Peyer's patch (tissue), 4 donors: ENCODE results near the gene MGRN1. TPM values are rescaled to one million over a fixed set of nuclear protein-coding genes. Genes with fewer than 3 reads are reported as not detected.

Experiments used
- DNase-seq, 3 donors: peaks; one replicate each; pipeline ENCODE4 v3.0.0-alpha.2; 2017 to 2019
- H3K27ac ChIP-seq, 4 donors: fragments of 200-600 bp; sonication (generic); one replicate each; pipeline ENCODE4 v1.5.1; 2016 to 2019
- H3K27me3 ChIP-seq, 2 donors: fragments of 200-600 bp; sonication (generic); one replicate each; pipeline ENCODE4 v1.5.1; 2019
- H3K36me3 ChIP-seq, 3 donors: fragments of 200-600 bp; sonication (generic); one replicate each; pipeline ENCODE4 v1.5.1; 2016 to 2019
- H3K4me1 ChIP-seq, 4 donors: fragments of 200-600 bp; sonication (generic); one replicate each; pipeline ENCODE4 v1.5.1; 2016 to 2019
- H3K4me3 ChIP-seq, 4 donors: fragments of 200-600 bp; sonication (generic); 1 replicate in 3 of 4; 2 replicates in 1 of 4; pipeline ENCODE4 v1.5.1; 2016 to 2019; ENCODE audit warnings: mild to moderate bottlenecking in 1 of 4
- H3K9me3 ChIP-seq, 4 donors: fragments of 200-600 bp; sonication (generic); one replicate each; pipeline ENCODE4 v1.5.1; 2016 to 2019; ENCODE audit warnings: mild to moderate bottlenecking in 1 of 4
- CTCF ChIP-seq, 6 experiments: fragments of 450-650 bp in 4 of 6; fragments of 200-600 bp in 2 of 6; sonication (generic) in 1 of 6; IDR thresholded peaks; one replicate each; pipeline ENCODE4 v1.5.1; 2017 to 2019; ENCODE audit warnings: antibody characterized with exemption in 6 of 6, mild to moderate bottlenecking in 3 of 6, moderate library complexity in 1 of 6
- POLR2A ChIP-seq, 2 donors: fragments of 450-650 bp; IDR thresholded peaks; one replicate each; pipeline ENCODE4 v1.5.1; 2017; ENCODE audit warnings: antibody characterized with exemption in 2 of 2, mild to moderate bottlenecking in 2 of 2, moderate library complexity in 2 of 2
- total RNA-seq, 4 donors: library from RNA; depleted of rRNA; stranded (reverse); fragments of >200 nt; gene quantifications; one replicate each; pipeline ENCODE4 v1.1.0, GENCODE V29; 2016

Gene MGRN1
- total RNA-seq, 4 donors from 2014 or later = 74.1 to 147 (median 93.8) TPM

DNA sequence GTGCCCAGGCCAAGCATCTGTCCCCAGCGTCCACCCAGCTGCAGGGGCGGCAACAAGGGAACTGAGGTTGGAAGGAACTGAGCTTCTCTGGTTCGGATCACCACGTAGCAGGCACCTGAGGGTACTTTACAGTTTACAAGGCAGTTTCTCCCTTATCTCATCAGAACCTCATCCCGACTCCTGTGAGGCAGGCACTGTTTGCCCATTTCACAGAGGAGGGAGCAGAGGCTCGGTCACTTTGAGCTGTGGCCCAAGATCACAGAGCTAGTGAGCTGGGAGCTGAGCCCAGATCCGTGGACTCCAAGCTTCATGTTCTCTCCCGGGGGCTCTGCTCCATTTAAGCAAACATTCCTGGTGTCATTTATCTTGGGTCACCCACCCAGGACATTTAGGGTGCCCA, 25.1 kb upstream of the MGRN1 start:
- no peak overlapping the region for H3K27ac ChIP-seq
- H3K9me3 ChIP-seq = no peaks in the 10 kb centered on the region
- H3K4me3 ChIP-seq = no peak overlapping the region
- no peak for TF ChIP-seq POLR2A (IDR thresholded peaks at IDR 0.05)
- no peak for TF ChIP-seq CTCF (IDR thresholded peaks at IDR 0.05)
- no peaks in the 10 kb centered on the region for H3K27me3 ChIP-seq
- no peaks in the 10 kb centered on the region for H3K36me3 ChIP-seq
- no peak for DNase-seq
- peaks cover 0 to 7% (median 0%) of the 10 kb centered on the region in 4 donors for H3K4me1 ChIP-seq

GRCh38 chr16:4601036-4601863, 23.4 kb upstream of the MGRN1 start:
- H3K27ac ChIP-seq = no peak overlapping the region
- TF ChIP-seq CTCF (IDR thresholded peaks at IDR 0.05) = no peak
- TF ChIP-seq POLR2A (IDR thresholded peaks at IDR 0.05) = no peak
- peaks cover 0 to 7% (median 0%) of the 10 kb centered on the region in 4 donors for H3K4me1 ChIP-seq
- no peaks in the 10 kb centered on the region for H3K27me3 ChIP-seq
- no peak overlapping the region for H3K4me3 ChIP-seq
- no peaks in the 10 kb centered on the region for H3K36me3 ChIP-seq
- DNase-seq = no peak
- H3K9me3 ChIP-seq = no peaks in the 10 kb centered on the region

- H3K9me3 ChIP-seq = no peaks in the 10 kb centered on the region
- H3K36me3 ChIP-seq = no peaks in the 10 kb centered on the region
- DNase-seq = no peak
- TF ChIP-seq POLR2A (IDR thresholded peaks at IDR 0.05) (no peak), CTCF (IDR thresholded peaks at IDR 0.05) (no peak)
- H3K27ac ChIP-seq = no peak overlapping the region
- H3K4me1 ChIP-seq = peaks cover 0 to 7% (median 0%) of the 10 kb centered on the region in 4 donors
- no peaks in the 10 kb centered on the region for H3K27me3 ChIP-seq
- no peak overlapping the region for H3K4me3 ChIP-seq
These were observed 22.8 kb upstream of the MGRN1 start for GRCh38 chr16:4601864-4602186.

- no peak for DNase-seq
- no peak for TF ChIP-seq POLR2A (IDR thresholded peaks at IDR 0.05)
- no peak for TF ChIP-seq CTCF (IDR thresholded peaks at IDR 0.05)
- H3K4me3 ChIP-seq = no peak overlapping the region
- peaks cover 0 to 7% (median 0%) of the 10 kb centered on the region in 4 donors for H3K4me1 ChIP-seq
- H3K27ac ChIP-seq = no peak overlapping the region
- H3K27me3 ChIP-seq = no peaks in the 10 kb centered on the region
- H3K9me3 ChIP-seq = no peaks in the 10 kb centered on the region
- no peaks in the 10 kb centered on the region for H3K36me3 ChIP-seq
These were observed 22.3 kb upstream of the MGRN1 start for GRCh38 chr16:4602331-4602730.

DNA sequence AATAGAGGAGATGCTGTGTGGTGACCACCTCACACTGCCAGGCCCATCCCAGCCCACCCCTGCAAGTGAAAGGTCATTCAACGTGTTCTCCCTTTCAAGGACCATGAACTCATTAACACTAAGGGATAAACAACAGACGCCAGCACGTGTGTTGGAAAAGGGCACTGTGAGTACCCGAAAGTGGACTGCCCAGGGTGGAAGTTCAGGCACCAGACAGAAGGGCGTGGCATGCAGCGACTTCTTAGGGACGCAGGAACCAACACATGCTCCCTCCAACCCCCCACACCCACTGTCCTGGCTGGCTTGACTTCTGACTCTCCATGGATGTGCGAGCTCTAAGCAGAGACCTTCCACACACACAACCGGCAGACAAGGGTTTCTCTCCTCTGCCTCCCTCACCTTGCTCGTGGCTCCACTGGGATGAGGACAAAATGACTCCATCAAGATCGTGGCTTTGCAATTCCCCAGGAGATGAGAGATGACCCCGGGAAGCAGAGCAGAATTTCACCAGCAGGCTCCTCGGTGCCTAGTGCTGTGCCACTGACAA, 20.9 kb upstream of the MGRN1 start:
- H3K9me3 ChIP-seq = no peaks in the 10 kb centered on the region
- H3K36me3 ChIP-seq = peaks cover 0 to 12% (median 0%) of the 10 kb centered on the region in 3 donors
- H3K27me3 ChIP-seq = no peaks in the 10 kb centered on the region
- H3K4me1 ChIP-seq = peaks cover 0 to 7% (median 0%) of the 10 kb centered on the region in 4 donors
- H3K27ac ChIP-seq = no peak overlapping the region
- DNase-seq = no peak
- H3K4me3 ChIP-seq = no peak overlapping the region
- TF ChIP-seq POLR2A (IDR thresholded peaks at IDR 0.05) (no peak), CTCF (IDR thresholded peaks at IDR 0.05) (no peak)
